Esophagus squamous epithelium (tissue), 4 donors: ENCODE measurements around the gene MFAP4.

Source experiments
- POLR2A ChIP-seq, 4 donors: fragments of 450-650 bp; IDR thresholded peaks; one replicate each; pipeline ENCODE4 v1.6.1; 2017; ENCODE audit warnings: antibody characterized with exemption in 4 of 4, mild to moderate bottlenecking in 4 of 4, moderate library complexity in 3 of 4
- TF ChIP-seq, protein P1 (sequence below), 6 experiments: fragments of 450-650 bp in 4 of 6; fragments of 200-600 bp in 2 of 6; sonication (generic) in 2 of 6; IDR thresholded peaks; one replicate each; pipeline ENCODE4 v1.5.1; 2016 to 2019; ENCODE audit warnings: antibody characterized with exemption in 6 of 6, mild to moderate bottlenecking in 4 of 6, moderate library complexity in 4 of 6

DNA sequence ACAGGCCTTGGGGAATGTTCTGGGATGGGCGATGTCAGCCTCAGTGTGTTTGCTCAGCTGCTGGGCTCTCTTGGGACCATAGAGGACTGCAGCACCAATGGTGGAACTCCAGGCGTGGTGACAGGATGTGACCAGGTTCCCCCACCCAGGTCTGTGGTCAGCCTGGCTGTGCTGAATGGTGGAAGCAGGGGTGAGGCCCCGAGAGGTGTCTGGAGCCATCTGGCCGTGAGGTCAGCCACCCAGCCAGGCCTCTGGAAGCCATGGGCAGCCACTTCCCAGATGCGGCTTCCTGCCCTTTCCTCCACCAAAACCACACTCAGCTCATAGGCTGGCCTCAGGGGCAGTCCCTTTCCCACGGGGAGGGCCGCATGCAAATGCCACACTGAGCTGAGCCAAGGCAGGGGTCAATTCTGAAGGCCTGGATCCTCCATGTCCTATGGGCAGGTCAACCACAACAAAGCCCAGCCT lies 16.5 kb downstream of the MFAP4 start:
- no peak for TF ChIP-seq POLR2A (IDR thresholded peaks at IDR 0.05)
- TF ChIP-seq, protein P1, sequence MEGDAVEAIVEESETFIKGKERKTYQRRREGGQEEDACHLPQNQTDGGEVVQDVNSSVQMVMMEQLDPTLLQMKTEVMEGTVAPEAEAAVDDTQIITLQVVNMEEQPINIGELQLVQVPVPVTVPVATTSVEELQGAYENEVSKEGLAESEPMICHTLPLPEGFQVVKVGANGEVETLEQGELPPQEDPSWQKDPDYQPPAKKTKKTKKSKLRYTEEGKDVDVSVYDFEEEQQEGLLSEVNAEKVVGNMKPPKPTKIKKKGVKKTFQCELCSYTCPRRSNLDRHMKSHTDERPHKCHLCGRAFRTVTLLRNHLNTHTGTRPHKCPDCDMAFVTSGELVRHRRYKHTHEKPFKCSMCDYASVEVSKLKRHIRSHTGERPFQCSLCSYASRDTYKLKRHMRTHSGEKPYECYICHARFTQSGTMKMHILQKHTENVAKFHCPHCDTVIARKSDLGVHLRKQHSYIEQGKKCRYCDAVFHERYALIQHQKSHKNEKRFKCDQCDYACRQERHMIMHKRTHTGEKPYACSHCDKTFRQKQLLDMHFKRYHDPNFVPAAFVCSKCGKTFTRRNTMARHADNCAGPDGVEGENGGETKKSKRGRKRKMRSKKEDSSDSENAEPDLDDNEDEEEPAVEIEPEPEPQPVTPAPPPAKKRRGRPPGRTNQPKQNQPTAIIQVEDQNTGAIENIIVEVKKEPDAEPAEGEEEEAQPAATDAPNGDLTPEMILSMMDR (IDR thresholded peaks at IDR 0.05), result no peak
